IPS-20b (cell line): Measurements from ENCODE around the gene RNU6-9.

Experiments
- H3K27ac ChIP-seq: one replicate; pipeline ENCODE4 v1.5.1; 2013; ENCODE audit warnings: low read length
- H3K27me3 ChIP-seq: 2 replicates; pipeline ENCODE4 v1.6.1; 2013; ENCODE audit warnings: mild to moderate bottlenecking, low read length, inconsistent platforms; ENCODE audit not compliant: insufficient read depth
- H3K36me3 ChIP-seq: 2 replicates; pipeline ENCODE4 v1.6.1; 2013; ENCODE audit warnings: low read depth, mild to moderate bottlenecking, inconsistent platforms, low read length, moderate library complexity; ENCODE audit not compliant: insufficient read depth
- H3K4me1 ChIP-seq: 2 replicates; pipeline ENCODE4 v1.6.1; 2013; ENCODE audit warnings: mild to moderate bottlenecking, control low read depth, inconsistent platforms, low read length, moderate library complexity; ENCODE audit not compliant: insufficient read depth
- H3K4me3 ChIP-seq: 2 replicates; pipeline ENCODE4 v1.5.1; 2013; ENCODE audit warnings: mild to moderate bottlenecking, low read length, inconsistent platforms
- H3K9ac ChIP-seq: 2 replicates; pipeline ENCODE4 v1.6.1; 2013; ENCODE audit warnings: low read depth, mild to moderate bottlenecking, inconsistent platforms, low read length, moderate library complexity
- H3K9me3 ChIP-seq: 2 replicates; pipeline ENCODE4 v1.6.1; 2013; ENCODE audit warnings: mild to moderate bottlenecking, low read depth, low read length, inconsistent platforms; ENCODE audit not compliant: insufficient read depth

The RNU6-9 gene

DNA sequence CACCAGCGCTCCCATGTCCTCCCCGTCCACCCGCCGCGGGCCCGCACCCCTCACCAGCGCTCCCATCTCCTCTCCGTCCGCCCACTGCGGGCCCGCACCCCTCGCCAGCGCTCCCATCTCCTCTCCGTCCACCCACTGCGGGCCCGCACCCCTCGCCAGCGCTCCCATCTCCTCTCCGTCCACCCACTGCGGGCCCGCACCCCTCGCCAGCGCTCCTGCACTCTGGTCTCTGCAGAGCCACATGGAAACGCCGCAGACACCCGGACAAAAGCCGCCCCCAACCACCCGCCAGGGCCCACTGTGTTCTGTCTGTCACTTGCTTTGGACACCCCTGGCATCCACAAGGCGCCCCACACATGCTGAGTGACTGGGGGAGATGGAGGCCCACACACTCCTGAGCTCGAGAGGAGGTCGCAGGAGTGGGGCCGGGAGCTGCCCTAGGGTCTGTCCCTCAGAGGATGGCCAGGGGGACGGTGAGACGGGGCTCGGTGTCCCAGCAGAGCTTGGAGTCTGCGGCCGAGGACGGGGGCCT lies 26.4 kb upstream of the RNU6-9 start:
- H3K4me1 ChIP-seq: peaks cover 4% of the 10 kb centered on the region
- H3K36me3 ChIP-seq: peaks cover 10% of the 10 kb centered on the region; the same call in 1 of the 2 replicates
- no peak overlapping the region for H3K4me3 ChIP-seq
- H3K9me3 ChIP-seq: no peaks in the 10 kb centered on the region
- no peak overlapping the region for H3K27ac ChIP-seq
- no peak overlapping the region for H3K9ac ChIP-seq
- peaks cover 7% of the 10 kb centered on the region for H3K27me3 ChIP-seq

DNA sequence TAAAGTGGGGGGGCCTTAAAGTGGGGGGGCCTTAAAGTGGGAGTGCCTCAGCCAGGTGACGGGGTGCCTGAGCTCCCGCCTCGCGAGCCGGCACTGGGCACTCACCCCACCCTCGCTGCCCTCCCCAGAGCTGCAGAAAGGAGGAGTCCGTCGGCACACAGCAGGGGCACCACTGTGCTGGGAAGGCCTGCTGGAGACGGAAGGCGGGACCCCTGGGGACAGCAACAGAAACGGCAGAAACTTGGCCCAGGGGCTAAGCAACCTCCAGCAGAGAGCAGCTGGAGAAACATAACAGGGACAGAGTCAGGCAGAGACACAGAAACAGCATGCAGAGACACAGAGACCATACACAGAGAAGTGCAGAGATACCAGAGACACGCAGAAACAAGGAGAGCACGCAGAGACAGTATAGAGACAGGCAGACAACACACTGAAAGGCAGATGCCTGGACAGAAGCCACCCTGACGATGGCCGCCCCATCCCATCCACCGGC lies 25.9 kb upstream of the RNU6-9 start:
- no peak overlapping the region for H3K27ac ChIP-seq
- peaks cover 10% of the 10 kb centered on the region; the same call in 1 of the 2 replicates for H3K36me3 ChIP-seq
- no peaks in the 10 kb centered on the region for H3K9me3 ChIP-seq
- no peak overlapping the region for H3K9ac ChIP-seq
- peaks cover 4% of the 10 kb centered on the region for H3K4me1 ChIP-seq
- peaks cover 7% of the 10 kb centered on the region for H3K27me3 ChIP-seq
- no peak overlapping the region for H3K4me3 ChIP-seq

DNA sequence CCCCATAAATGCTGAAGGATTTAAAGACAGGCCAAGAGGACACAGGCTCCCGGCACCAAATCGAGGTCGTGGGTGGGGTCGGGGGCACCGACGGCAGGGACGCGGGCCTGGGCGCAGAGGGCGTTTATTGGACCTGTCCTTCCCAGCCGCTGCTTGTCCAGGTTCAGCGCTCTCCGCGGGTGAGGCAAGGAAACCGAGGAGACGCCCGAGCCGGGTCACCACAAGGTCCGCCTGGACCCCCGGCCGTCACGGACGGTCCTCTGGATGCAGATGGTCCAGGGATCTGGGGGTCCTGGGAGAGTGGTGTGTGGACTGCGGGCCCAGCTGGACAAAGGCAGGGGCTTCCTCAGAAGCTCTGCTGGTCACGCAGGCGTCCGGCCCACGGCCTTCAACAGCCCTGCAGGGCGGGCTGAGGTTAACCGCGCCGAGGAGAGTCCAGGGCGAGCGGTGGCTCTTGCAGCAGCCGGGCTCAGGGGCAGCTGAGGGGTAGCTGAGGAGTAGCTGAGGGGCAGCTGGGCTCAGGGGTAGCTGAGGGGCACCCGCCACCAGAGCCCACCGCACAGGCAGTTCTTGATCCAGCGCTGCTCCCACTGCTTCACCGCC lies 25.3 kb upstream of the RNU6-9 start:
- Histone ChIP-seq H3K4me1 (peaks cover 4% of the 10 kb centered on the region), H3K27me3 (peaks cover 5% of the 10 kb centered on the region), H3K9ac (no peak overlapping the region), H3K27ac (no peak overlapping the region), H3K9me3 (no peaks in the 10 kb centered on the region), H3K36me3 (peaks cover 10% of the 10 kb centered on the region; the same call in 1 of the 2 replicates), H3K4me3 (no peak overlapping the region)

DNA sequence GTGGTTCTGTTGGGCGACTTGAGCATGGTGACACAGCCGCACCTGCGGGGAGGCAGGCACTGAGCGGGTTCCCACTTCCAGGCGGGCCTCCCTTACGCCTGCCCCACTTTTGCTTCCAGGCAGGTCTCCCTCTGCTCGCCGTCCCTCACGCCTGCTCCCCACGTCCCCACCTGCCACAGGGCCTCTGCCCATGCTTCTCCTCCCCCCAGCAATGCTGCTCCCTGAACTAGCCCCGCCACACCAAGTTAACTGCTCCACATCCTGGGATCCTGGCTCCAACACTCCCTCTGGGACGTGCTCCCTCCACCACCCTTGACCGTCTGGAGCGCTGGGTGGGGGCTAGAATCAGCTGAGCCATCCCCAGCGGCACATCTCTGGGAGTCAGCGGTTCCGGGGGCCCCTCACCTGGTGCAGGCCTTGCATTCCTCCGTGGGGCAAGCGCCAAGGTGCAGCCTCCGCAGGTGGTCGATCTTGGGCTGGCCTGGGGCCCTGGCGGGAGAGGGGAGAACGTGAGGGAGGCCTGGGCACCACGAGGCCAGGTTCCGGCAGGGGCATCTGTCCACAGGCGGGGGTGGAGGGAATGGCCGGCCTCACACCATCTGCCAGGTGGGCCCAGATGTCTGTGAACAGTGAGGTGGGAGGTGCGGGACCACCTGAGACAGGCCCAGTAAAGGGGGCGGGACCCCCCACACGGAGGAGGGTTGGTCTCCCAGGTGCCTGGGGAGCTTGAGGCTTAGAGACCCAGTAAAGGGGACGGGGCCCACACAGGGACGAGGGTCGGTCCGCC lies 24.6 kb upstream of the RNU6-9 start:
- peaks cover 10% of the 10 kb centered on the region; the same call in 1 of the 2 replicates for H3K36me3 ChIP-seq
- H3K27me3 ChIP-seq: no peaks in the 10 kb centered on the region; the same call in 1 of the 2 replicates
- peaks cover 4% of the 10 kb centered on the region for H3K4me1 ChIP-seq
- H3K27ac ChIP-seq: no peak overlapping the region
- no peak overlapping the region for H3K4me3 ChIP-seq
- H3K9ac ChIP-seq: no peak overlapping the region
- H3K9me3 ChIP-seq: no peaks in the 10 kb centered on the region

DNA sequence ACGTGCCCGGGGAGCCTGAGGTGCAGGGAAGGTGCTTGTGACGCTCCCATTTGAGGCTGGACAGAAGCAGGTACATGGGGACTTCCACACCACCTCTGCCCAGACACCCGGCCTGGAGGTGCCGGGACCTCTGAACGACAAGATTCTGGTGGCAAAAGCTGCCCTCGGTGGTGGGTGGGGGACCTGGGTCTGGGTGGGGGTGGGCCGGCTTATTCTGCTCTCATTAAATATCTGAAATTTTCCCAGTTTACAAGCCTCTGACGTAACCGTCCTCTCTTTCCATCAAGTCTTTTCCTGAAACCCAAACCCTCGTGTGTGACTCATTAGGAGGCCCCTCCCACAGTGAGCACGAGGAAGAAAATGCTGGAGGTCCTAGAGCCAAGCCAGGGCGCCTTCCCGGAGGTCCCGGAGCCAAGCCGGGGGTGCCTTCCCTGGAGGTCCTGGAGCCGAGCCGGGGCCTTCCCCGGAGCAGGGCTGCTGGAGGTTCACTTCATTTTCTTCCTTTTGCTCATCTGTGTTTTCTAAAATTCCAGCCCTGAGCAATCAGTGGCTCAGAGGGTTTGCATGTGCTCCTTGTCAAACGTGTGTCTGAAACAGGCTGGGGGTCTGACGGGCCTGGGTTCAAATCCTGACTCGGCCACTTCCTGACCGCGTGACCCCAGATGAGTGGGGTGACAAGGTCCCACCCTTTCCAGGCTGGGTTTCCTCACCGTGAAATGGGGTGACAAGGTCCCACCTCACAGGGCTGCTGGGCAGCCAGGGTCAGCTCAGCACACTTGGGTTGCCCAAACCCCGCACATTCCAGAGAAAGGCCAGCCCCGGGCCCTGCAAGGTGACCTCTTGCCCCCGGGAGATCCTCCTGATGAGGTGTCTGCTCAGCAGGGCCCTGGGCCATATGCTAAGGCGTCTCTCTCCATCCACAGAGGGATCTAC lies 23.8 kb upstream of the RNU6-9 start:
- no peaks in the 10 kb centered on the region for H3K9me3 ChIP-seq
- peaks cover 4% of the 10 kb centered on the region for H3K4me1 ChIP-seq
- no peak overlapping the region for H3K27ac ChIP-seq
- H3K9ac ChIP-seq: no peak overlapping the region
- no peak overlapping the region for H3K4me3 ChIP-seq
- H3K27me3 ChIP-seq: no peaks in the 10 kb centered on the region
- peaks cover 10% of the 10 kb centered on the region; the same call in 1 of the 2 replicates for H3K36me3 ChIP-seq

DNA sequence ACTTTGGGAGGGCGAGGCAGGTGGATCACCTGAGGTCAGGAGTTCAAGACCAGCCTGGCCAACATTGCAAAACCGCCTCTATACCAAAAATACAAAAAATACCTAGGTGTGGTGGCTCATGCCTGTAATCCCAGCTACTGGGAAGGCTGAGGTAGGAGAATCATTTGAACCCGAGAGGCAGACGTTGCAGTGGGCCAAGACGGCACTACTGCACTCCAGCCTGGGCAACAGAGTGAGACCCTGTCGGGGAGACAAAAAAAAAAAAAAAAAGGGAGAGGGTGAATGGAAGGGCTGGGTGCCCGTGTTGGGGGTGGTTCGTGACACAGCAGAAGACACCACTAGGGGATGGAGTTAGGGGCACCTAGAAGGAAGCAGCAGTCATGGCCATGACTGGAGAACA lies 23.0 kb upstream of the RNU6-9 start:
- Histone ChIP-seq H3K4me3 (no peak overlapping the region), H3K27me3 (no peaks in the 10 kb centered on the region), H3K9me3 (no peaks in the 10 kb centered on the region), H3K36me3 (peaks cover 10% of the 10 kb centered on the region; the same call in 1 of the 2 replicates), H3K4me1 (peaks cover 4% of the 10 kb centered on the region), H3K27ac (no peak overlapping the region), H3K9ac (no peak overlapping the region)

DNA sequence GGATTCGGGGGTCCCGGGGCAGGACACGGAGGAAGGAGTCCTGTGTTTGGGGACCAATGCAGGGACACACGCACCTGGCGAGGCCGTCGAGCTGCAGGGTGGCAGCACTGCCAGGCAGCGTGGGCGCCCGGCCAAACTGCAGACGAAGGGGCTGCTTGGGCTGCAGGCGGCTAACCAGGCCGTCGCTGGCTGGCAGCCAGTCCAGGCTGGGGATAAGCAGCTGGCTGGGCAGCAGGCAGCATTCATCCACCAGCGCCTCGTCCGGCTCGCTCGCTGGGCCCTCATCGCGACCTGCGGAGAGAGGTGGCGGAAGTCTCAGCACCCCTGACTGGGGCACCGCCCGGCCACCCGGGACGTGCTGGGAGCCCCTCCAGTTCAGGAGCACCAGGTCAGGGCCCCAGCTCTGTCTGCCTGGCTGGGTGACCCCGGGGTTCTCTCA lies 22.3 kb upstream of the RNU6-9 start:
- H3K27ac ChIP-seq: no peak overlapping the region

DNA sequence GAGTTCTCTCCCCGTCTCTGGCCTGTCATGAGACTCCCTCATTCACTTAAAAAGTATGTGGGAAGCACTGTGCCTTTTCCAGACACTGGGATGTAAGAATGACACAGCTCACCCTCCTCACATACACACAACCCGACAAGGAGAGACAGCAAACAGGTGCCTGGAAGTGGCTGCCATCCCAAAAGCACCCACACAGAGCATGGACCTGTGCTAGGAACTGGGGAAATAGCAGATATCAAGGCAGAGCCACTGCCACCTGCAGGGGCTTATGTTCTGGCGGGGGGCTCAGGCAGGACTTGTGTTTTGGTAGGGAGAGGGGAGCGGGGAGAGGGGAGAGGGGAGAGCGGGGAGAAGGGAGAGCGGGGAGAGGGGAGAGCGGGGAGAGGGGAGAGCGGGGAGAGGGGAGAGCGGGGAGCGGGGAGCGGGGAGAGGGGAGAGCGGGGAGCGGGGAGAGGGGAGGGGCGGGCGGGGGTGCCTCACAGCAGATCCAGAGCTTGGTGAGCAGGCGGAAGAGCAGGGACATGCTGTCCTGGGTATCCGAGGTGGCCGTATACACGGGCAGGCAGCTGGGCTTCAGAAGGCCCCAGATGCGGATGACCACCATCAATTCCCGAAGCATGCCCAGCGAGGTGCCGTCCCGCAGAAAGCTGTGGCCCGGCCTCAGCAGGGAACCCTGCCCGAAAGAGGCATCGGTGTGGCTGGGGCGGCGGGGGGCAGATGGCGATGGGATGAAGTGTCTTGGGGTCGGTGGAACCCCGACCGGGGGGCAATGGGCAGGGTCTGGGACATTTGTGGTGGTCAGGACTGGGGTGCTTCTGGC lies 21.6 kb upstream of the RNU6-9 start:
- Histone ChIP-seq H3K4me1 (peaks cover 4% of the 10 kb centered on the region), H3K36me3 (peaks cover 18% of the 10 kb centered on the region), H3K9ac (no peak overlapping the region), H3K27ac (no peak overlapping the region), H3K4me3 (no peak overlapping the region), H3K27me3 (no peaks in the 10 kb centered on the region), H3K9me3 (no peaks in the 10 kb centered on the region)

More for the DNA sequence above, 22.3 kb upstream of the RNU6-9 start:
- H3K4me3 ChIP-seq: no peak overlapping the region
- peaks cover 4% of the 10 kb centered on the region for H3K4me1 ChIP-seq
- H3K27me3 ChIP-seq: no peaks in the 10 kb centered on the region
- no peak overlapping the region for H3K9ac ChIP-seq
- H3K9me3 ChIP-seq: no peaks in the 10 kb centered on the region
- peaks cover 12% of the 10 kb centered on the region for H3K36me3 ChIP-seq

DNA sequence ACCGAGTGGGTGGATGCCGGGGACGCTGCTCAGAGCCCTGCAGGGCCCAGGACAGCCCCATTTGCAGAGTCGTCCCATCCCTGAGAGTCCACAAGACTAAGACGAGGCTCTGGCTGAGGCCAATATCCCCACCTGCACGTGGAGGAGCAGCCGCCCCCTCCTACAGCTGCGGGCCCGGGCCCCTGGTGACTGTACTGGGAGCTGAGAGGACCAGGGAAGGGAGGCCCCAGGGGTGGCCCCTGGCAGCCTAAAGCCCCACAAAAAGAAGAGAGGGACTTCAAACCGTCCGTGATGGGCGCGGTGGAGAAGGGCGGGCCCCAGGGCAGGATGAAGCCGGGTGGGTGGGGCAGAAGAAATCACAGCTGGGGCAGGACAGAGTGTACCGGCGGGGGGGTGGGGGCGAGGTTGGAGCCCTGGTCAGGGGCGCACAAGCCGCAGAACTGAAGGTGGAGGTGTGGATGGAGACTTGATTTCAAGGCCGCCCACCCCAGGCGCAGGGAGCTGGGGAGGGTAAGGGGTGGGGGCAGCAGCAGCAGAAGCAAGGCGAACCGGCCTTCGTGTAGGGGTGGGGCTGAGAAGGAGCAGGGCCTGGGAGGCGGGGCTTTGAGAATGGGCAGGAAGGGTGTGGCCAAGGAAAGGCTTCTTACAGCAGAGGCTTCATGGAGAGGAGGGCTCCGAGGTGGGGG lies 20.9 kb upstream of the RNU6-9 start:
- Histone ChIP-seq H3K4me1 (peaks cover 2% of the 10 kb centered on the region), H3K9ac (no peak overlapping the region), H3K27ac (no peak overlapping the region), H3K4me3 (no peak overlapping the region), H3K9me3 (no peaks in the 10 kb centered on the region), H3K27me3 (no peaks in the 10 kb centered on the region), H3K36me3 (peaks cover 17% of the 10 kb centered on the region)

DNA sequence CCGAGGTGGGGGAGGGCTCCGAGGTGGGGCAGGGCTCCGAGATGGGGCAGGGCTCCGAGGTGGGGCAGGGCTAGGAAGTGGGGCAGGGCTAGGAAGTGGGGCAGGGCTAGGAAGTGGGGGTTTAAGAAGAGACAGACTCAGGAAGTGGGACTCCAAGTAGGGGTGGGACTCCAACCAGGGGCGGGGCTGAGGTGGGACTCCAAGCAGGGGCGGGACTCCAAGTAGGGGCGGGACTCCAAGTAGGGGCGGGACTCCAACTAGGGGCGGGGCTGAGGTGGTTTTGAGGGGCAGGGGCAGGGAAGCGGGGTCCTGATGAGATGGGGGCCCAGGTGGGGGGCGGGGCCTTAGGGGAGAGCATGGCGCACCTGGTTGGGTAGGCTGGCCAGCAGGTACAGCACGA lies 20.2 kb upstream of the RNU6-9 start:
- Histone ChIP-seq H3K27ac (no peak overlapping the region), H3K36me3 (peaks cover 13% of the 10 kb centered on the region)

More for the DNA sequence above, 20.2 kb upstream of the RNU6-9 start:
- Histone ChIP-seq H3K4me1 (no peaks in the 10 kb centered on the region), H3K27me3 (no peaks in the 10 kb centered on the region), H3K9me3 (no peaks in the 10 kb centered on the region), H3K4me3 (no peak overlapping the region), H3K9ac (no peak overlapping the region)
